ENCODE measurements around the gene CCDC191. TPM values are rescaled to one million over a fixed set of nuclear protein-coding genes. Genes with fewer than 3 reads are reported as not detected.
A peak's percentile ranks its signal among the peaks of the same experiment; 100 is the strongest.

Gene CCDC191
- total RNA-seq, 1 donor from 2014 or later = 0.21 TPM

DNA sequence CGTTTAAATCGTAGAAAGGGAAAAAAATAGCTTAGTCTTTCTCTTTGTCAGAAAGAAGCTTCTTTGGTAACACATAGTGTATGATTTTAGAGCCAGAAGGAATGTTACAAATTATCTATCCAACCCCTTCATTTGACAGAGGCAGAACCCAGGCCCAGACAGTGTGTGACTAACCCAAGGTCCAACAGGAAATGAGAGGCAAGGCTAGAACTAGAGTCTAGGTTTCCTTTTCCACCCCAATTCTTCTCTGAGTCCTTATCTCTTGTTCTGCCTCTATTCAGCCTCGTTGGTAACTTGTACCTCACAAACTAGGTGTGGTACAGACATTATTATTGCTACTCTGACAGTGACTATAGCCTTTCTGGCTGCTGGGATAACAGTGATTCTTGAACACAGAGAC is 39.5 kb upstream of the CCDC191 start:
- TF ChIP-seq, protein P1, sequence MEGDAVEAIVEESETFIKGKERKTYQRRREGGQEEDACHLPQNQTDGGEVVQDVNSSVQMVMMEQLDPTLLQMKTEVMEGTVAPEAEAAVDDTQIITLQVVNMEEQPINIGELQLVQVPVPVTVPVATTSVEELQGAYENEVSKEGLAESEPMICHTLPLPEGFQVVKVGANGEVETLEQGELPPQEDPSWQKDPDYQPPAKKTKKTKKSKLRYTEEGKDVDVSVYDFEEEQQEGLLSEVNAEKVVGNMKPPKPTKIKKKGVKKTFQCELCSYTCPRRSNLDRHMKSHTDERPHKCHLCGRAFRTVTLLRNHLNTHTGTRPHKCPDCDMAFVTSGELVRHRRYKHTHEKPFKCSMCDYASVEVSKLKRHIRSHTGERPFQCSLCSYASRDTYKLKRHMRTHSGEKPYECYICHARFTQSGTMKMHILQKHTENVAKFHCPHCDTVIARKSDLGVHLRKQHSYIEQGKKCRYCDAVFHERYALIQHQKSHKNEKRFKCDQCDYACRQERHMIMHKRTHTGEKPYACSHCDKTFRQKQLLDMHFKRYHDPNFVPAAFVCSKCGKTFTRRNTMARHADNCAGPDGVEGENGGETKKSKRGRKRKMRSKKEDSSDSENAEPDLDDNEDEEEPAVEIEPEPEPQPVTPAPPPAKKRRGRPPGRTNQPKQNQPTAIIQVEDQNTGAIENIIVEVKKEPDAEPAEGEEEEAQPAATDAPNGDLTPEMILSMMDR (IDR thresholded peaks at IDR 0.05) = no peak

DNA sequence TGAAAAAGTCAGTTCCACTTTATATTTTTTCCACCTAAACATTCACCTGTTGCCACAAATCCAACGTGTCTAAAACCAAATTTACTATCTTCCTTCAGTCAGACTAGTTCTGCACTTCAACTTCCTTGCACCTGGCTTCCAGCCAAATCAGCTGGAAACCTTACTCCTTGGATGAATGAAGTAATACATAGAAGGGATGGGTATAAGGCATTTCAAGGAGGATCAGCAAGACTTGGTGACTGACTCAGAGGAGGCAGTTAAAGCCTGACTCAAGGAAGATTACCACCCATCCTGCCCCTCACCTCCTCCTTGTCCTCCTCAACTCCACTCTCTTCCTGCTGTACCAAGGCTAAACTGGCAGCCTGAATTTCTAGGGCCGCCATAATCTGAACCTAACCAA is 37.3 kb upstream of the CCDC191 start:
- TF ChIP-seq, protein P1 (IDR thresholded peaks at IDR 0.05) = no peak
- H3K4me1 ChIP-seq = peaks cover 0 to 6% of the 10 kb centered on the region in 2 donors
- H3K27ac ChIP-seq = no peak overlapping the region
- no peaks in the 10 kb centered on the region for H3K9me3 ChIP-seq
- intact Hi-C loops (cut with DNase I) = no loop called here
- no peaks in the 10 kb centered on the region for H3K36me3 ChIP-seq
- H3K27me3 ChIP-seq = no peaks in the 10 kb centered on the region
- H3K4me3 ChIP-seq = no peak overlapping the region
- no peak for DNase-seq (ENCODE audit: low spot score in 2 of 2)

More for the DNA sequence above, 39.5 kb upstream of the CCDC191 start:
- intact Hi-C loops (cut with DNase I) = no loop called here
- no peaks in the 10 kb centered on the region for H3K9me3 ChIP-seq
- H3K27ac ChIP-seq = no peak overlapping the region
- H3K4me1 ChIP-seq = peaks cover 0 to 6% of the 10 kb centered on the region in 2 donors
- no peak overlapping the region for H3K4me3 ChIP-seq
- DNase-seq (ENCODE audit: low spot score in 2 of 2) = no peak
- no peaks in the 10 kb centered on the region for H3K36me3 ChIP-seq
- no peaks in the 10 kb centered on the region for H3K27me3 ChIP-seq

DNA sequence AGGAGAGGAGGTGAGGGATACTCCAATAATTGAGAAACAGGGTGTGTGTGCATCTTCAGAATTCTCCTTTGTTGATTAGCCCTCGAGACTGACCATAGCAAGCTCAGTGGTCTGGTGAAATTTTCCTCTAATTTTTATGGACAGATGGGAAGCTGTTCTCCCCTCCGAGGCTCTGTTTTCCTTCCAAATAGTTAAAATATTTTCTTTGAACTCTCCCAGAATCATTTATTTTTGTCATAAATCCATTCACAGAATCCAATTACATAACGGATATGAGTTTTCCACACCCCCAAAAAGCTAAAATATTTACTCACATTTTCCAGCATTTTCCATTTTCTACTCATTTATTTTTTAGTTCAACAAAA is 36.7 kb upstream of the CCDC191 start:
- H3K27ac ChIP-seq = peak overlapping the region in 1 of 2 donors; percentile 31
- H3K4me1 ChIP-seq = peaks cover 0 to 6% of the 10 kb centered on the region in 2 donors
- no peaks in the 10 kb centered on the region for H3K9me3 ChIP-seq
- intact Hi-C loops (cut with DNase I) = no loop called here
- TF ChIP-seq, protein P1 (IDR thresholded peaks at IDR 0.05) = no peak
- no peak for DNase-seq (ENCODE audit: low spot score in 2 of 2)
- peak overlapping the region in 1 of 2 donors; percentile 24 for H3K4me3 ChIP-seq
- H3K36me3 ChIP-seq = no peaks in the 10 kb centered on the region
- H3K27me3 ChIP-seq = no peaks in the 10 kb centered on the region

DNA sequence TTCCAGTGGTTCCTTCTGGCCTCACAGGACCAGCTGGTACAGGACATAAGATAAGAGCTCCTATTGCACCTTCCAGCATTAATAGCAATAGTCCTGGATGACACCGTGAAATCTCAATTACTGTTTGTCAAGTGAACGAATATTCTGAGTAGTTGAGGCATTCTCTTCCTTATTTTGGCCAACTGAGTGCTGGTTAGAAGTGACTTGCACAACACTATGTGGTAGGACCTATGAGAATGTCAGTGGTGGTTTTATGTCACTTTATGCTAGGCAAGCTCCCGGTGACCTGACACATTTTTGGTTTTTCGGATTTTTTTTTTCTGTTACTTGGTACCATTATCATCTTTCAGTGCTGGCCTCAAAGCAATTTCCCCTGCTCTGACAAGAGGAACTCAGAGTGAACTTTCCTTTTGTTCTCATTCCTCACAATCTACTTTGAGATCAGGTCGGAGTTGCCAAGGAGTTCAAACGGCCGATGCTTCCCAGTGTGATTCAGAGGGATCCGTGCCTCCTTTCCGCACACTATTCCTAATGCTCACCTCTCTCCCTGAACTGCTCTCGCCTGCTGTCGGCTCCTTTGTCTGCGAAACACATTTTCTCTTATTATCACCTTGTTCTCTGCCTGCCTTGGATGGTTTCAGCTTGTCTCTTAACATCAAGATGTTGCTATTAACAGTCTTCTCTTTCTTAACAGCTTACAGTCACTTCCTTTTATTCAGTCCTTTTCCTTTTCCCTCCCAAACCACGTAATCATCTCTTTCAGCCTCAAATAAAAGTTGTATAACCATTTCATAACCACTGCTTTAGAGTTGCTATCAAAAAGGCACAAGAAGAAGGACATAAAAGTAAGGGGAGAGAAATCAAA is 36.1 kb upstream of the CCDC191 start:
- TF ChIP-seq, protein P1 (IDR thresholded peaks at IDR 0.05) = no peak
- intact Hi-C loops (cut with DNase I) = no loop called here
- Histone ChIP-seq H3K36me3 (peaks cover 0 to 5% of the 10 kb centered on the region in 2 donors), H3K27ac (peak overlapping the region in 1 of 2 donors; percentile 31), H3K4me1 (peaks cover 0 to 6% of the 10 kb centered on the region in 2 donors), H3K9me3 (no peaks in the 10 kb centered on the region), H3K27me3 (no peaks in the 10 kb centered on the region), H3K4me3 (peak overlapping the region in 1 of 2 donors; percentile 24)
- no peak for DNase-seq (ENCODE audit: low spot score in 2 of 2)

DNA sequence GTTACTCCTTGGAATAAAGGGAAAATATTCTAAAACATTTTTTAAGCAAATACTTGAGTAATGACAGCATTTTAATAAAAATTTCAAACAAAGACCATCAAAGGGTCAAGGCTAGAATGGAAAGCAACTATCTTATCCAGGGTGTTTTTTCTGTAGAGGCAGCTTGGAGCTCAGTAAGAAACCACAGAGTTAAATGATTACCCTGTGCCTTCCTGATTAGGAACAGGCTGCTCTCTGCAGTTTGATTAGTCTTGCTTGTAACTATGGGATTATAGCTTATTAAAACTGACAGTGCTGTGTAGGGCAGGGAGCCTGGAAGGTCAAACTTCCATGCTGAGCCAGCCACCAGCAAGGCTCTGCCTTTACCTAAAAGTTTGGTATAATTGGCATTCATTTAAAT is 33.3 kb upstream of the CCDC191 start:
- Histone ChIP-seq H3K4me3 (no peak overlapping the region), H3K36me3 (peaks cover 5 to 32% of the 10 kb centered on the region in 2 donors), H3K27ac (no peak overlapping the region), H3K27me3 (no peaks in the 10 kb centered on the region), H3K9me3 (no peaks in the 10 kb centered on the region), H3K4me1 (peaks cover 0 to 6% of the 10 kb centered on the region in 2 donors)
- DNase-seq (ENCODE audit: low spot score in 2 of 2) = no peak
- intact Hi-C loops (cut with DNase I) = no loop called here
- TF ChIP-seq, protein P1 (IDR thresholded peaks at IDR 0.05) = no peak
